Activated naive CD4-positive, alpha-beta T cell treated with Interleukin-2 at 50 U/mL for 16 hours (primary cell): ENCODE results near the gene RFC2.
"Not testable (repeated sequence)": the region's sequence is repeated elsewhere in the genome, so short reads cannot be mapped to it uniquely, and the experiment has no call there.

ENCODE experiments used
- DNase-seq: peaks from one replicate; pipeline ENCODE4 v3.0.0-alpha.2; 2020

The RFC2 gene

GRCh38 chr7:74246497-74246896 is 7.7 kb downstream of the RFC2 start:
- DNase-seq: no peak

GRCh38 chr7:74242122-74242443 is 12.1 kb downstream of the RFC2 start:
- DNase-seq: no peak

- no peak for DNase-seq
Measured at GRCh38 chr7:74240482-74240881, 13.7 kb downstream of the RFC2 start.

- DNase-seq: no peak
Measured at GRCh38 chr7:74236284-74236683, 17.9 kb downstream of the RFC2 start.

GRCh38 chr7:74235518-74236268 is 18.5 kb downstream of the RFC2 start:
- no peak for DNase-seq

GRCh38 chr7:74233655-74234285 is 20.4 kb downstream of the RFC2 start:
- DNase-seq: no peak

- DNase-seq: no peak
Measured at GRCh38 chr7:74231232-74231590, 23.0 kb downstream of the RFC2 start.

GRCh38 chr7:74230446-74231231 is 23.6 kb downstream of the RFC2 start:
- DNase-seq: no peak

GRCh38 chr7:74228951-74229900 is 25.0 kb downstream of the RFC2 start:
- DNase-seq: no peak

GRCh38 chr7:74226633-74227032 is 27.6 kb downstream of the RFC2 start:
- DNase-seq: no peak

GRCh38 chr7:74225400-74225799 is 28.8 kb downstream of the RFC2 start:
- DNase-seq: no peak

GRCh38 chr7:74224907-74225306 is 29.3 kb downstream of the RFC2 start:
- not testable (repeated sequence) for DNase-seq

GRCh38 chr7:74224511-74224832 is 29.7 kb downstream of the RFC2 start:
- no peak for DNase-seq

GRCh38 chr7:74223711-74224510 is 30.3 kb downstream of the RFC2 start:
- DNase-seq: no peak

- DNase-seq: no peak
Measured at GRCh38 chr7:74222851-74223710, 31.1 kb downstream of the RFC2 start.

- DNase-seq: no peak
Measured at GRCh38 chr7:74221713-74222112, 32.5 kb downstream of the RFC2 start.

- DNase-seq: no peak
Measured at GRCh38 chr7:74220229-74220628, 34.0 kb downstream of the RFC2 start.

GRCh38 chr7:74219416-74219815 is 34.8 kb downstream of the RFC2 start:
- DNase-seq: no peak

- DNase-seq: no peak
Measured at GRCh38 chr7:74218343-74218698, 35.9 kb downstream of the RFC2 start.

GRCh38 chr7:74217455-74218342 is 36.5 kb downstream of the RFC2 start:
- DNase-seq: no peak
